NCI-H1694 (cell line): Measurements from ENCODE around the gene LMBR1.

Source experiments
- DNase-seq: peaks from one replicate; lab custom pipeline; 2025; lab: John Stamatoyannopoulos, UW

Gene LMBR1

GRCh38 chr7:156793334-156793733 is 99.6 kb downstream of the LMBR1 start:
- no peak for DNase-seq

GRCh38 chr7:156792611-156793010 is 100.4 kb downstream of the LMBR1 start:
- DNase-seq = peak; percentile 18

GRCh38 chr7:156791241-156791640 is 101.7 kb downstream of the LMBR1 start:
- no peak for DNase-seq

GRCh38 chr7:156790264-156790663 is 102.7 kb downstream of the LMBR1 start:
- DNase-seq = no peak

GRCh38 chr7:156785998-156786543 is 106.9 kb downstream of the LMBR1 start:
- DNase-seq = no peak

- no peak for DNase-seq
These were observed 109.1 kb downstream of the LMBR1 start for GRCh38 chr7:156783864-156784263.

- no peak for DNase-seq
These were observed 111.0 kb downstream of the LMBR1 start for GRCh38 chr7:156781972-156782371.

- no peak for DNase-seq
These were observed 112.1 kb downstream of the LMBR1 start for GRCh38 chr7:156780724-156781455.

- no peak for DNase-seq
These were observed 114.3 kb downstream of the LMBR1 start for GRCh38 chr7:156778668-156779067.

- DNase-seq = no peak
These were observed 114.8 kb downstream of the LMBR1 start for GRCh38 chr7:156778201-156778600.

GRCh38 chr7:156777364-156778069 is 115.5 kb downstream of the LMBR1 start:
- DNase-seq = no peak

- no peak for DNase-seq
These were observed 116.5 kb downstream of the LMBR1 start for GRCh38 chr7:156776527-156776926.

- DNase-seq = no peak
These were observed 119.0 kb downstream of the LMBR1 start for GRCh38 chr7:156773966-156774365.

- no peak for DNase-seq
These were observed 120.3 kb downstream of the LMBR1 start for GRCh38 chr7:156772725-156773124.

- DNase-seq = no peak
These were observed 124.1 kb downstream of the LMBR1 start for GRCh38 chr7:156768698-156769472.

GRCh38 chr7:156766666-156767065 is 126.3 kb downstream of the LMBR1 start:
- no peak for DNase-seq

GRCh38 chr7:156765901-156766656 is 126.9 kb downstream of the LMBR1 start:
- DNase-seq = no peak

GRCh38 chr7:156764766-156765165 is 128.2 kb downstream of the LMBR1 start:
- no peak for DNase-seq

GRCh38 chr7:156764016-156764669 is 128.8 kb downstream of the LMBR1 start:
- peak; percentile 53 for DNase-seq

- no peak for DNase-seq
These were observed 133.3 kb downstream of the LMBR1 start for GRCh38 chr7:156759579-156760202.

- DNase-seq = no peak
These were observed 133.8 kb downstream of the LMBR1 start for GRCh38 chr7:156759143-156759542.
